Naive B cell (primary cell): ENCODE results near the gene CDKAL1. TPM values are rescaled to one million over a fixed set of nuclear protein-coding genes. Genes with fewer than 3 reads are reported as not detected.

Experiments
- ATAC-seq, 2 donors: fragments of 150-1000 bp; cut with Tn5 transposase; 2 replicates each; pipeline ENCODE4 v1.10.0; 2021; ENCODE audit warnings: low read depth in 2 of 2, mild to moderate bottlenecking in 2 of 2, moderate library complexity in 2 of 2
- DNase-seq: peaks from one replicate; pipeline ENCODE4 v3.0.0; 2022
- H3K27ac Mint-ChIP-seq, 6 donors: one replicate each; pipeline ENCODE4 v1.8.0; 2020 to 2022; ENCODE audit warnings: mild to moderate bottlenecking in 6 of 6, mixed read lengths in 6 of 6, moderate library complexity in 5 of 6, inconsistent platforms in 2 of 6
- H3K27me3 Mint-ChIP-seq, 3 donors: one replicate each; pipeline ENCODE4 v1.8.0; 2021 to 2022; ENCODE audit warnings: mixed read lengths in 3 of 3, mild to moderate bottlenecking in 1 of 3
- H3K36me3 Mint-ChIP-seq, 2 donors: one replicate each; pipeline ENCODE4 v1.8.0; 2020 to 2022; ENCODE audit warnings: mixed read lengths in 2 of 2, inconsistent platforms in 1 of 2, mild to moderate bottlenecking in 1 of 2
- H3K4me1 Mint-ChIP-seq, 3 donors: one replicate each; pipeline ENCODE4 v1.8.0; 2020 to 2022; ENCODE audit warnings: mixed read lengths in 3 of 3, inconsistent platforms in 1 of 3, mild to moderate bottlenecking in 1 of 3, moderate library complexity in 1 of 3
- H3K4me3 Mint-ChIP-seq, 8 donors: one replicate each; pipeline ENCODE4 v1.8.0; 2020 to 2022; ENCODE audit warnings: mild to moderate bottlenecking in 8 of 8, mixed read lengths in 8 of 8, moderate library complexity in 8 of 8, inconsistent platforms in 2 of 8
- H3K9me3 Mint-ChIP-seq, 7 donors: one replicate each; pipeline ENCODE4 v1.8.0; 2020 to 2022; ENCODE audit warnings: mixed read lengths in 7 of 7, mild to moderate bottlenecking in 5 of 7, inconsistent platforms in 2 of 7, moderate library complexity in 1 of 7
- polyA plus RNA-seq, 6 donors: library from polyadenylated mRNA; unstranded; fragments of 300-500 nt; fragmentation: Illumina TruSeq; gene quantifications; one replicate each; pipeline ENCODE4 v1.2.3, GENCODE V29; 2021; ENCODE audit warnings: low read depth in 6 of 6

Gene CDKAL1
- polyA plus RNA-seq, 6 donors from 2014 or later = 27.0 to 40.2 (median 33.6) TPM

GRCh38 chr6:20876561-20876960, 342.3 kb downstream of the CDKAL1 start:
- Mint-ChIP-seq H3K27ac (no peak overlapping the region), H3K4me1 (no peaks in the 10 kb centered on the region), H3K9me3 (no peaks in the 10 kb centered on the region), H3K36me3 (peaks cover 2 to 4% of the 10 kb centered on the region in 2 donors), H3K27me3 (no peaks in the 10 kb centered on the region), H3K4me3 (no peak overlapping the region)
- no peak for DNase-seq
- ATAC-seq = no peak

- no peak overlapping the region for H3K4me3 Mint-ChIP-seq
- no peaks in the 10 kb centered on the region for H3K27me3 Mint-ChIP-seq
- H3K27ac Mint-ChIP-seq = peak overlapping the region in 1 of 6 donors; percentile 30
- H3K9me3 Mint-ChIP-seq = peaks cover 0 to 6% (median 3%) of the 10 kb centered on the region in 7 donors
- H3K36me3 Mint-ChIP-seq = peaks cover 9 to 11% of the 10 kb centered on the region in 2 donors
- no peak for ATAC-seq
- no peaks in the 10 kb centered on the region for H3K4me1 Mint-ChIP-seq
- DNase-seq = no peak
Measured at GRCh38 chr6:20877008-20877937, 343.0 kb downstream of the CDKAL1 start.

- Mint-ChIP-seq H3K36me3 (peaks cover 15 to 24% of the 10 kb centered on the region in 2 donors), H3K27me3 (no peaks in the 10 kb centered on the region), H3K27ac (peak overlapping the region in 2 of 6 donors; percentile 1 to 2), H3K4me1 (no peaks in the 10 kb centered on the region), H3K4me3 (no peak overlapping the region), H3K9me3 (peaks cover 5 to 25% (median 15%) of the 10 kb centered on the region in 7 donors)
- DNase-seq (no peak), ATAC-seq (no peak)
Measured at GRCh38 chr6:20879121-20879520, 344.9 kb downstream of the CDKAL1 start.

GRCh38 chr6:20879526-20879925, 345.3 kb downstream of the CDKAL1 start:
- Mint-ChIP-seq H3K4me1 (no peaks in the 10 kb centered on the region), H3K9me3 (peaks cover 5 to 29% (median 19%) of the 10 kb centered on the region in 7 donors), H3K36me3 (peaks cover 15 to 28% of the 10 kb centered on the region in 2 donors), H3K27ac (peak overlapping the region in 2 of 6 donors; percentile 1 to 2), H3K4me3 (no peak overlapping the region), H3K27me3 (no peaks in the 10 kb centered on the region)
- DNase-seq (no peak), ATAC-seq (no peak)

GRCh38 chr6:20881365-20881764, 347.1 kb downstream of the CDKAL1 start:
- H3K9me3 Mint-ChIP-seq = peaks cover 5 to 47% (median 36%) of the 10 kb centered on the region in 7 donors
- no peak for ATAC-seq
- DNase-seq = no peak
- no peaks in the 10 kb centered on the region for H3K4me1 Mint-ChIP-seq
- no peaks in the 10 kb centered on the region for H3K27me3 Mint-ChIP-seq
- H3K4me3 Mint-ChIP-seq = no peak overlapping the region
- peaks cover 15 to 38% of the 10 kb centered on the region in 2 donors for H3K36me3 Mint-ChIP-seq
- H3K27ac Mint-ChIP-seq = no peak overlapping the region

- Mint-ChIP-seq H3K36me3 (peaks cover 15 to 38% of the 10 kb centered on the region in 2 donors), H3K27ac (no peak overlapping the region), H3K4me1 (no peaks in the 10 kb centered on the region), H3K27me3 (no peaks in the 10 kb centered on the region), H3K4me3 (no peak overlapping the region), H3K9me3 (peaks cover 5 to 49% (median 40%) of the 10 kb centered on the region in 7 donors)
- no peak for ATAC-seq
- DNase-seq = no peak
Measured at GRCh38 chr6:20882014-20882413, 347.8 kb downstream of the CDKAL1 start.

- no peak overlapping the region for H3K4me3 Mint-ChIP-seq
Measured at GRCh38 chr6:20885076-20885475, 350.8 kb downstream of the CDKAL1 start.

GRCh38 chr6:20891161-20891560, 356.9 kb downstream of the CDKAL1 start:
- H3K27ac Mint-ChIP-seq = peak overlapping the region in 1 of 6 donors; percentile 22
- H3K36me3 Mint-ChIP-seq = peaks cover 12 to 18% of the 10 kb centered on the region in 2 donors
- H3K27me3 Mint-ChIP-seq = no peaks in the 10 kb centered on the region
- no peak for ATAC-seq
- no peak overlapping the region for H3K4me3 Mint-ChIP-seq
- H3K9me3 Mint-ChIP-seq = peaks cover 4 to 19% (median 10%) of the 10 kb centered on the region in 7 donors
- peaks cover 0 to 5% (median 4%) of the 10 kb centered on the region in 3 donors for H3K4me1 Mint-ChIP-seq
- DNase-seq = no peak

More at GRCh38 chr6:20885076-20885475, 350.8 kb downstream of the CDKAL1 start:
- DNase-seq (no peak), ATAC-seq (no peak)
- peak overlapping the region in 1 of 6 donors; percentile 35 for H3K27ac Mint-ChIP-seq
- peaks cover 9 to 56% (median 53%) of the 10 kb centered on the region in 7 donors for H3K9me3 Mint-ChIP-seq
- no peaks in the 10 kb centered on the region for H3K4me1 Mint-ChIP-seq
- H3K27me3 Mint-ChIP-seq = no peaks in the 10 kb centered on the region
- H3K36me3 Mint-ChIP-seq = peaks cover 23 to 41% of the 10 kb centered on the region in 2 donors

- no peak for DNase-seq
- H3K27ac Mint-ChIP-seq = peak overlapping the region in 1 of 6 donors; percentile 65
- no peak overlapping the region for H3K4me3 Mint-ChIP-seq
- no peaks in the 10 kb centered on the region for H3K27me3 Mint-ChIP-seq
- peaks cover 14 to 17% of the 10 kb centered on the region in 2 donors for H3K36me3 Mint-ChIP-seq
- peaks cover 0 to 5% (median 4%) of the 10 kb centered on the region in 3 donors for H3K4me1 Mint-ChIP-seq
- peaks cover under 1 to 12% (median 3%) of the 10 kb centered on the region in 7 donors for H3K9me3 Mint-ChIP-seq
- ATAC-seq = no peak
Measured at GRCh38 chr6:20892365-20892764, 358.1 kb downstream of the CDKAL1 start.

- ATAC-seq (no peak), DNase-seq (no peak)
- Mint-ChIP-seq H3K36me3 (peaks cover 10 to 16% of the 10 kb centered on the region in 2 donors), H3K4me1 (peaks cover 0 to 5% (median 4%) of the 10 kb centered on the region in 3 donors), H3K4me3 (no peak overlapping the region), H3K27me3 (no peaks in the 10 kb centered on the region), H3K27ac (no peak overlapping the region), H3K9me3 (peaks cover 0 to 7% (median 1%) of the 10 kb centered on the region in 7 donors)
Measured at GRCh38 chr6:20893412-20893811, 359.2 kb downstream of the CDKAL1 start.

GRCh38 chr6:20900389-20901160, 366.3 kb downstream of the CDKAL1 start:
- ATAC-seq (no peak), DNase-seq (no peak)
- H3K36me3 Mint-ChIP-seq = peaks cover 31 to 38% of the 10 kb centered on the region in 2 donors
- H3K9me3 Mint-ChIP-seq = peaks cover 4 to 17% (median 10%) of the 10 kb centered on the region in 7 donors
- no peak overlapping the region for H3K27ac Mint-ChIP-seq
- no peak overlapping the region for H3K4me3 Mint-ChIP-seq
- H3K27me3 Mint-ChIP-seq = no peaks in the 10 kb centered on the region
- H3K4me1 Mint-ChIP-seq = no peaks in the 10 kb centered on the region

- no peak overlapping the region for H3K4me3 Mint-ChIP-seq
Measured at GRCh38 chr6:20905377-20905776, 371.1 kb downstream of the CDKAL1 start.

GRCh38 chr6:20906945-20907344, 372.7 kb downstream of the CDKAL1 start:
- no peak for DNase-seq
- H3K36me3 Mint-ChIP-seq = peaks cover 19 to 24% of the 10 kb centered on the region in 2 donors
- no peak overlapping the region for H3K27ac Mint-ChIP-seq
- no peak overlapping the region for H3K4me3 Mint-ChIP-seq
- no peaks in the 10 kb centered on the region for H3K4me1 Mint-ChIP-seq
- peaks cover 3 to 17% (median 12%) of the 10 kb centered on the region in 7 donors for H3K9me3 Mint-ChIP-seq
- ATAC-seq = no peak
- H3K27me3 Mint-ChIP-seq = no peaks in the 10 kb centered on the region

More at GRCh38 chr6:20905377-20905776, 371.1 kb downstream of the CDKAL1 start:
- peaks cover 25 to 28% of the 10 kb centered on the region in 2 donors for H3K36me3 Mint-ChIP-seq
- H3K9me3 Mint-ChIP-seq = peaks cover 4 to 17% (median 12%) of the 10 kb centered on the region in 7 donors
- ATAC-seq = no peak
- H3K27ac Mint-ChIP-seq = peak overlapping the region in 1 of 6 donors; percentile 59
- H3K4me1 Mint-ChIP-seq = no peaks in the 10 kb centered on the region
- H3K27me3 Mint-ChIP-seq = no peaks in the 10 kb centered on the region
- DNase-seq = no peak
